Prostate gland (tissue), 2 donors: ENCODE measurements around the gene WDTC1. TPM values are rescaled to one million over a fixed set of nuclear protein-coding genes. Genes with fewer than 3 reads are reported as not detected.
"Not testable (repeated sequence)": the region's sequence is repeated elsewhere in the genome, so short reads cannot be mapped to it uniquely, and the experiment has no call there.

Experiments
- DNase-seq: peaks from one replicate; pipeline ENCODE4 v3.0.0-alpha.2; 2019; ENCODE audit warnings: low spot score
- H3K27ac ChIP-seq, 2 donors: fragments of 200-600 bp; sonication (generic); 2 replicates each; pipeline ENCODE4 v1.5.1; 2017 to 2019
- H3K27me3 ChIP-seq: fragments of 200-600 bp; sonication (generic); replicated peaks from 2 replicates; pipeline ENCODE4 v1.5.1; 2019; ENCODE audit not compliant: insufficient read depth
- H3K36me3 ChIP-seq, 2 donors: fragments of 200-600 bp; sonication (generic); 1 replicate in 1 of 2; 2 replicates in 1 of 2; pipeline versions ENCODE4 v1.5.1 to v1.8.1; 2017 to 2019
- H3K4me1 ChIP-seq: fragments of 200-600 bp; sonication (generic); replicated peaks from 2 replicates; pipeline ENCODE4 v1.5.1; 2019
- H3K4me3 ChIP-seq, 2 donors: fragments of 200-600 bp; sonication (generic); 2 replicates each; pipeline ENCODE4 v1.5.1; 2017 to 2019
- H3K9me3 ChIP-seq: fragments of 200-600 bp; sonication (generic); 2 replicates; pipeline ENCODE4 v1.5.1; 2017
- CTCF ChIP-seq, 4 experiments: fragments of 200-600 bp in 2 of 4; fragments of 450-650 bp in 2 of 4; sonication (generic) in 2 of 4; IDR thresholded peaks; 1 replicate in 3 of 4; 2 replicates in 1 of 4; pipeline ENCODE4 v1.5.1; 2016 to 2019; ENCODE audit warnings: antibody characterized with exemption in 4 of 4, mild to moderate bottlenecking in 2 of 4, moderate library complexity in 2 of 4
- POLR2A ChIP-seq: fragments of 450-650 bp; IDR thresholded peaks from one replicate; pipeline ENCODE4 v1.6.1; 2016; ENCODE audit warnings: antibody characterized with exemption, mild to moderate bottlenecking
- POLR2AphosphoS5 ChIP-seq: sonication (generic); formaldehyde crosslinking; IDR thresholded peaks from one replicate; pipeline ENCODE4 v1.6.1; 2017; ENCODE audit warnings: antibody characterized with exemption
- WGBS: methylation state at CpG from one replicate; pipeline ENCODE4 v1.1.5; 2018; 5-methylcytosine and 5-hydroxymethylcytosine counted together
- intact Hi-C: fragments of 100-400 bp; cut with DNase I; formaldehyde crosslinking; loops from one replicate; pipeline ENCODE4 v1.14.2; 2022
- total RNA-seq, 2 donors: library from RNA; depleted of rRNA; stranded (reverse); fragments of >200 nt; gene quantifications; one replicate each; pipeline ENCODE4 v1.1.0, GENCODE V29; 2016

WDTC1 gene
- total RNA-seq, 2 donors from 2014 or later: 45.1 to 56.1 TPM

GRCh38 chr1:27235827-27236226 lies 1.4 kb downstream of the WDTC1 start:
- TF ChIP-seq POLR2AphosphoS5 (no peak), CTCF (IDR thresholded peaks at IDR 0.05) (no peak), POLR2A (no peak)
- WGBS: 33% methylated on average over 7 of the region's 7 CpGs
- peak overlapping the region; percentile 94 to 99 for H3K4me3 ChIP-seq
- H3K9me3 ChIP-seq: no peaks in the 10 kb centered on the region
- no peaks in the 10 kb centered on the region for H3K4me1 ChIP-seq
- DNase-seq: no peak
- peak overlapping the region; percentile 82 to 90 for H3K27ac ChIP-seq
- H3K36me3 ChIP-seq: no peaks in the 10 kb centered on the region
- H3K27me3 ChIP-seq: no peaks in the 10 kb centered on the region
- intact Hi-C loops: no loop called here

GRCh38 chr1:27237112-27237511 lies 2.7 kb downstream of the WDTC1 start:
- no peaks in the 10 kb centered on the region for H3K4me1 ChIP-seq
- TF ChIP-seq CTCF (IDR thresholded peaks at IDR 0.05) (no peak), POLR2AphosphoS5 (no peak), POLR2A (no peak)
- no peak for DNase-seq
- intact Hi-C loops: no loop called here
- H3K4me3 ChIP-seq: no peak overlapping the region
- no peak overlapping the region for H3K27ac ChIP-seq
- no peaks in the 10 kb centered on the region for H3K9me3 ChIP-seq
- H3K27me3 ChIP-seq: no peaks in the 10 kb centered on the region
- H3K36me3 ChIP-seq: no peaks in the 10 kb centered on the region
- 81% methylated on average over 4 of the region's 4 CpGs for WGBS

GRCh38 chr1:27238032-27238431 lies 3.6 kb downstream of the WDTC1 start:
- H3K4me1 ChIP-seq: no peaks in the 10 kb centered on the region
- no peak overlapping the region for H3K4me3 ChIP-seq
- H3K27ac ChIP-seq: no peak overlapping the region
- TF ChIP-seq POLR2AphosphoS5: no peak
- TF ChIP-seq POLR2A: no peak
- no peak for TF ChIP-seq CTCF (IDR thresholded peaks at IDR 0.05)
- H3K36me3 ChIP-seq: no peaks in the 10 kb centered on the region
- H3K9me3 ChIP-seq: no peaks in the 10 kb centered on the region
- no peaks in the 10 kb centered on the region for H3K27me3 ChIP-seq
- intact Hi-C loops: no loop called here
- no peak for DNase-seq

GRCh38 chr1:27241677-27242076 lies 7.2 kb downstream of the WDTC1 start:
- DNase-seq: no peak
- intact Hi-C loops: no loop called here
- Histone ChIP-seq H3K36me3 (no peaks in the 10 kb centered on the region), H3K4me3 (no peak overlapping the region), H3K9me3 (no peaks in the 10 kb centered on the region), H3K4me1 (no peaks in the 10 kb centered on the region), H3K27ac (no peak overlapping the region), H3K27me3 (no peaks in the 10 kb centered on the region)
- no peak for TF ChIP-seq POLR2A
- WGBS: 93% methylated on average over 4 of the region's 4 CpGs

GRCh38 chr1:27243665-27244064 lies 9.2 kb downstream of the WDTC1 start:
- WGBS: 86% methylated on average over 5 of the region's 5 CpGs
- H3K27ac ChIP-seq, H3K36me3 ChIP-seq, H3K27me3 ChIP-seq, intact Hi-C loops, H3K4me3 ChIP-seq, DNase-seq, H3K9me3 ChIP-seq, H3K4me1 ChIP-seq: not testable (repeated sequence)

- intact Hi-C loops: no loop called here
- Histone ChIP-seq H3K27ac (no peak overlapping the region), H3K4me3 (no peak overlapping the region), H3K36me3 (no peaks in the 10 kb centered on the region), H3K27me3 (no peaks in the 10 kb centered on the region), H3K4me1 (no peaks in the 10 kb centered on the region), H3K9me3 (no peaks in the 10 kb centered on the region)
- WGBS: 94% methylated on average over 1 of the region's 1 CpG
- DNase-seq: no peak
- TF ChIP-seq POLR2A: no peak
- TF ChIP-seq POLR2AphosphoS5: no peak
- TF ChIP-seq CTCF (IDR thresholded peaks at IDR 0.05): no peak
Measured at GRCh38 chr1:27246194-27246593, 11.8 kb downstream of the WDTC1 start.
